HG03342 (cell line): ENCODE results near the gene GAMT.

Source experiments
- ATAC-seq: cut with Tn5 transposase; IDR thresholded peaks from one replicate; pipeline ENCODE4 v1.9.1; 2021; ENCODE audit warnings: mild to moderate bottlenecking, moderate library complexity; ENCODE audit not compliant: unreplicated experiment

GAMT gene

DNA sequence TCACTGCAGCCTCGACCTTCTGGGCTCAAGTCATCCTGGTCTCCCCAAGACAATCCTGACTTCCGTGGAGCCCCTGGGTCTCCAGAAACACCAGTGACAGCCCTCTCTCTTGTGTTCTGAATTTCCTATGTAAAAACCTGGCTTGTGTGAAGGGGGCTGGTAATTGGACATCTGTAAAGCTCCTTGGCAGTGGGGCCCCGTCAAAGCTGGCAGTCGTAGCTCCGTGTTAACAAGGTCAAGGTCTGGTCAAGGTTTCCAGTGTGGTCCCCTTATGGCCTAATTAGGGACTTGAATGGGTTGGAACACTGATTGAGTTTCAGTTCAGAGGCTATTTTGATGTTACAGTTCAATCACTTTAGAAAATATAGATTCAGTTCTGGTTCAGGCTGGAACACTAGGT, 50.5 kb downstream of the GAMT start:
- ATAC-seq = no peak

DNA sequence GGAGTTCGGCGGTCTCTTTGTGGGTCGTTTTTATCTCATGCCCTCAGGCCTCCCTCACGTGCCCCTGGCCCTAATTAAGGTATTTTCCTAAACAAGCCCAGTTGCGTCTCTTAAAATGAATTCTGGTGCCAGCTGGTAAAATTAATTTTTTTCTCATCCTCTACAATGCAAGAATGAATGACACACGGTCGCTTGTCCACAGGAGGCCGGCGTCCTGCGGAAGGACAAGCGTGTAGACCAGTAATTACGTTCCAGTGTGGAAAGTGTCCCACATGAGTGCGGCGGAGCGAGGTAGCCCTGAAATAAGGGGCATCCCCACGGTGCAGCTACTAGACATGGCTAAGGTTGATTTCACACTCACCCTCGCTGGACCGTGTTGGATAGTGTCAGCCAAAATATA, 52.1 kb downstream of the GAMT start:
- no peak for ATAC-seq
